HG02642 (cell line): ENCODE measurements around the gene SMIM24.
"Not testable (repeated sequence)": the region's sequence is repeated elsewhere in the genome, so short reads cannot be mapped to it uniquely, and the experiment has no call there.

Experiments used
- ATAC-seq: cut with Tn5 transposase; IDR thresholded peaks from one replicate; pipeline ENCODE4 v1.9.1; 2021; ENCODE audit warnings: mild to moderate bottlenecking; ENCODE audit not compliant: unreplicated experiment, poor library complexity

The SMIM24 gene

DNA sequence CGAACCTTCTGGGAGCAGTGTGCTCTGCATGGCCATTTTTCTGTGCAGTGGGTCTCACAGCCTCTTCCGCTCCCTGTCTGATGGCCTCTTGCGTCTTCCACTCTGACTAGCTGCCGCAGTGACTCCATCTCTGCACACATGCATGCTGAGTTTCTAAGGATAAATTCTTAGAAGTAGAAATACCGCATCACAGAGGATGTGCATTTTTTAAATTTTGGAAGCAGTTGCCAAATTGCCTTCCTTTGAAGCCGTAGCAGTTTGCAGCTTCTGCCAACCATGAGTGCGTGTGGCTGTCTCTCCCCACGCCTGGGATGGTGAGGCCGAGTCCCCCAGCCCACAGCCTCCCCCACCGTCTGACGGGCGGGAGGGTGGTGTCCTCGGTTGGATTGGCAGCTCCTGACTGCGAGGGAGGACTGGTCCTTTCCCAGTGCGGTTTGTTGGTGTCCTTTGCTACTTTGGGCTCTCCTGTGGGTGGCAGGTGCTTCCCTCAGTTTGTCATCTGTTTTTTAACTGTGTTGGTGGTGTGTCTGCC, 35.6 kb upstream of the SMIM24 start:
- ATAC-seq: no peak

DNA sequence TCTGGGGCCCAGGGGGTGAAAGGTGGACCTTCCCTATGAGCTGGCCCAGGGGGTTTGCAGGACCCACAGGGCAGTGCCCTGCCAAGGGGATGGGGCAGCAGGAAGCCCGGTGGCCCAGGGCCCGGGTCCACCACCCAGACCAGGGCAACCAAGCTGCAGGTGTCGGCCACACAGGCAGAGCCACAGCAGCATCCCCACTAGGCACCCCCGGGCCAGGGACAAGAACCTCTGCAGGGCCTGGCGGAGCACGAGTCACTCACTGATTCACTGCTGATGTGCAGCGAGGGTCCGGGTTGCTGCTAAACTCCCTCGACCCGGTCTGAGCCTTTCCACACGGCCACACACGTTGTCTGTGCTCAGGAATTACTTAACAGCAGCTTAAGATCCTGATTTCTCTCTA, 34.6 kb upstream of the SMIM24 start:
- no peak for ATAC-seq

DNA sequence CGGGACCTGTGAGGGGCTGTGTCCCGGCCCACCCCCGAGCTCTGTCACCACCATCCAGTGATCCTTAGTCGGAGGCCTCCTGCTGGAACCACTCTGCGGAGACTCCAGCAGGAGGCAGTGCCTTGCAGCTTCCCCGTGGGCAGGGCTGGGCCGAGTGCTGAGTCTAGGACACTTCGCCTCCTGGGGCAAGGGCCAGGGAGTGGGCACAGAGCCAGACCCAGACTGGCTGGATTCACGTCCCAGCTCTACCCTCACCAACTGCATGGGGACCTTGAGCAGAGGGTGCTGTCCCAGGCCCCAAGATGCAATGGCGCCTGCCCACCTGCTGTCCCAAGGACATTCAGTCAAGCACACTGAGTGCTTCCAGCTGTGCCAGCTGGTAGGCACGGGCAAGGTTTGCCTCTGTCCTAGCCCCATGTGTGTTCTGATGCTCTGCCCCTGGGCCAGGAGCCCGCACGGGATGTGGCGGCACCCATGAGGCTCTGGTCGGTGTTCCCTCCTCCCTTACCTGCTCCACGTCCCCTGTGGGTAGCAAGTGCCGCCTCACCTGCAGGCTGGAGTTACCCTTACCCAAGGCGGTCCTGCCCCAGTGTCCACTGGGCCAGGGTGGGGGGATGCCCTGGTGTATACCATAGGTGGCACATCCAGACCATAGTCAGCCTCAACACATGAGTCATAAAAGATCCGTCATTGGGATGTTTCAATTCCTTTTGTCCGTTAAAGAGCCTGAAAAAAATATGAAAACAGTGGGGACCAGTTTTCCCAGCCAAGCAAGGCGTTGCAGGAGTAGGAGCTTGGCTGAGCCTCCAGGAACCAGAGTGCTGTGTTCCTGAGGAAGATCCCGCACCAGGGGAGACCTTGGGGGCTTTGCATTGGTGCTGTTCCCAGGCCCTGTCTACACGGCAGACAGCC, 33.2 kb upstream of the SMIM24 start:
- ATAC-seq: no peak

DNA sequence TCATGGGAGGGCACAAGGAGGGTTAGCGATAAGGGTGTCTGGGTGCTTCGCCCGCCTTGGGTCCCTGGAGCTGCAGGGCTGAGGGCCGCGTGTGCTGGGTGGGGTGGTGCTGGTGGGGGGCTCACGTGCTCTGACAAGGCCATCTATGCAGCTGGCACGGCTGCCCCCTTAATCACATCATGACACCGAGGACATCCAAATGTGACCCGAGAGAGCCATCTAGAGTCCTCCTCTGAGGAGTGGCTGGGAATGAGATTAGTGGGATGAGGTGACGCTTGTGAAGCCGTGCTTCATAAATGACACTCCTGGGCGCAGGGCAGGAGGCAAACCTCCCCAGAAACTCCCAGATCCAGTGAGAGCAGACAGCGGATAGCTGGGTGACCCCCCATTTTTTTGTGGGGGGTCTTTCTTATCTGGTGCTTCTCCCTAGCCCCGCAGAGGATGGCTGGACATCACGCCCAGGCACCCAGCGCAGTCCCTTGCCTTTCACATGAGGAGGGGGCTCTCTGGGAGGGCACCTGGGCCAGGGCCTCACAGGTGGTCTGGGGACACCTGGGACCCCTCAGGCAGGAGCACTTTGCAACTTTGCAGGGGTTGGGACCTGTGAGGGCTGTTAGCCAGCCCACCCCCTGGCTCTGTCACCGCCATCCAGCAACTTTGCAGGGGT, 32.4 kb upstream of the SMIM24 start:
- ATAC-seq: no peak

DNA sequence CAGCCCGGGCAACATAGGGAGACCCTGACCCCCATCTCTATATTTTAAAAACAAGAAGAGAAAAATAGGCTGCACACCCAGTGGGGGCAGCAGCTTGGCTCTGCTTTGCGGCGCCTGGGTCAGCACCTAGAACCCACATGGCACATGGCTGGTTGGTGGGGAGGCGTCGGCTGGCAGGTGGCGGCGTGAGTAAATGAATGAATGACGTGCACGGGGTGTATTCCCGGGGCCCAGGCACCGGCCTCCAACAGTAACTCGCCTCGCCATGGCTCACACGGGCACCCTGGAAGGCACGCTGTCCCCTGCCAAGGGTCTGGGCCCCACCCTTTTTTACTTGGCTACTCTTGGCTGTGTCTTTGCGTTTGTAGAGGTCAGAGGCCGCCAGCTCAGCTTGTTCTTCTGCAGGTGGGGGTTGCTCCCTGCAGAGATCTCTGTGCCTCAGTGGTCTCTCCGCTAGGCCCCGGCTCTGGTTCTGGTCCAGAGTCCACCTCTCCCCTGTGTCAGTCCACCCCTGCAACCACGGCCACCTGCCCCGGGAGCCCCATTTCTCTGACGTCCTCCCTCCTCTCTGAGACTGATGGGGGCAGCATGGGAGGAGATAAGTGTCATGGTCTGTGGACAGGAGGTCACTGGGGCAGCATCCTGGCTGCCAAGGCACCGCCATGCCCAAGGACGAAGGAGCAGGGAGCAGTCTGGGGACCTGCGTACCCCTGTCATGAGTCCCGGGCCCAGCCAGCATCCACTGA, 31.4 kb upstream of the SMIM24 start:
- ATAC-seq: no peak

DNA sequence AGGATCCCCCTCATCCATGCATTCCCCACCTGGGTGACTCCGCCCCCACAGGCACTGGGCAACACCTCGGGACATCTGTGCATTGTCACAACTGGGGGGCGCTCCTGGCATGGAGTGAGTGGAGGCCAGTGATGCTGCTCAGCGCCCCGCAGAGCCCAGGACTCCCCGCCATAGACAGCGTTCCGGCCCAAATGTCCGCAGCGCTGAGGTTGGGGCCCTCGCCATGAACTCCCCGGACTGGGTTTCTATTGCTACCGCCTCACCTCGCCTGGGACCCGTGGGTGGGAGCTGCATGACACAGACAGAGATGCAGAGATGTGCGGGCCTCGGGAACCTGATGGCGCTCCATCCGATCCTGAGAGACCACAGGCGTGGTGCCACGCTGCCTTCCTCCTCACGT, 30.4 kb upstream of the SMIM24 start:
- no peak for ATAC-seq

DNA sequence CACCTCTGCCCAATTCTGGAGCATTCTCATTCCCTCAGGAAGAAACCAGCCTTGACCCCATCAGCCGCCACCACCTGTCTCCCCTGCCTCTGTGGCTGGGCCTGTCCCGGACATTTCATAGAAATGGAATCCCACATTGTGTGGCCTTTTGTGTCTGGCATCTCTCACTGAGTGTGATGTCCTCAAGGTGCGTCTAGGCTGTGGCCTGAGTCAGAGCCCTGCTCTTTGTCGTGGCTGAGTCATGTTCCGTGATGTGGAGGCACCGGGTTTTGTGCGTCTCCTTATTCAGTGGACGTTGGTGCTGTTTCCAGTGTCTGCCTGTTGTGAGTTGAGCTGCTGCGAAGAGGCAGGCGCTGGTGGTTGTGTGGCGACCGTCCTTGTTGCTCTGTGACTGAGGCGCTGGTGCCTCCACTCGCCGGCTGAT, 29.3 kb upstream of the SMIM24 start:
- no peak for ATAC-seq

DNA sequence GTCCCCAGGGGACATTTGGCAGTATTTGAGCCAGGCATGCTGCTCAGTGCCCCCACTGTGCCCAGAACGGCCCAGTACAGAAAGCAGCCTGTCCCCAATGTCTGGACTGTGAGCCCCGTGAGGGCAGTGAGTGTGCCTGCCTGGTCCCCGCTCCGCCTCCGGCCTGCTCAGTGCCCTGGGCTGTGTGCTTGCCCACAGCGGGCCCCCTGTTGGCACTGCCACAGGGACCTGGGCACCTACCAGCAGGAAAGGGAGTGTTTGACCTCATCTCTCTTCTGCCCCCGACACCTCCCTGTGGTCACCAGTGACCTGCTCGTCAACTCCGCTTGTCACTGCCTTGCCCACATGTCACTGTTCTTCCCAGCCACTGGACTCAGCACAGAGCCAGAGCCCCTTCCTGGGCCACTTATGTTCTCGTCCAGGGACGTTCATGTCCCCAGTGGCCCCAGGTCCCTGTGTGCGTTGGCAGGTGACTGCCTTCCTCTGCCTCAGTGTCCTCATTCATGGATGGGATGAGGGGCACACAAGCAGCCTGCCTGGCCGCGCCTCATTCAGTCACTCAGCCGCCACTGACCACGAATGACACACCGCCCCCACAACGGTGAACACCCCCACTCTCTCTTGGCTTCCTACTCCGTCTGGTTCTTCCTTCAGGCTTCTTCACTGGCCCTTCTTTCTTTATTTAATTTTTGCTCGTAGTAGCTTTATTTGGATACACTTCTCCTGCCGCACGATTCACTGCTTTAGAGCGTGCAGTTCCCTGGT, 28.6 kb upstream of the SMIM24 start:
- ATAC-seq: no peak

DNA sequence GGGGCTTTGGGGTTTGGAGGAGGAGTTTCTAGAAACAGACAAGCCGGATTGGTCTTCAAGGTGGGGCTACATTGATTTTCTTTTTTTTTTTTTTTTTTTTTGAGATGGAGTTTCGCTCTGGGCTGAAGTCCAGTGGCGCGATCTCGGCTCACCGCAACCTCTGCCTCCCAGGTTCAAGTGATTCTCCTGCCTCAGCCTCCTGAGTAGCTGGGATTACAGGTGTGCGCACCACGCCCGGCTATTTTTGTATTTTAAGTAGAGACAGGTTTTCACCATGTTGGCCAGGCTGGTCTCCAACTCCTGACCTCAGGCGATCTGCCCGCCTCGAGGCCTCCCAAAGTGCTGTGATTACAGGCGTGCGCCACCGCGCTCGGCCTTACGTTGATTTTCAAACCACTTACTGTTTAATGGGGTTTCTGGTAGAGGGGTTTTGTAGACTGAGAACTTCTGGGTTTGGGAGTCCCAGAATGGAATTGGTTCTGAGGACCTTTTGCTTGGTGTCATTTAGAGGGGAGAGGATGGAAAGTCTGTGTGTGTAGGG, 27.9 kb upstream of the SMIM24 start:
- ATAC-seq: not testable (repeated sequence)

DNA sequence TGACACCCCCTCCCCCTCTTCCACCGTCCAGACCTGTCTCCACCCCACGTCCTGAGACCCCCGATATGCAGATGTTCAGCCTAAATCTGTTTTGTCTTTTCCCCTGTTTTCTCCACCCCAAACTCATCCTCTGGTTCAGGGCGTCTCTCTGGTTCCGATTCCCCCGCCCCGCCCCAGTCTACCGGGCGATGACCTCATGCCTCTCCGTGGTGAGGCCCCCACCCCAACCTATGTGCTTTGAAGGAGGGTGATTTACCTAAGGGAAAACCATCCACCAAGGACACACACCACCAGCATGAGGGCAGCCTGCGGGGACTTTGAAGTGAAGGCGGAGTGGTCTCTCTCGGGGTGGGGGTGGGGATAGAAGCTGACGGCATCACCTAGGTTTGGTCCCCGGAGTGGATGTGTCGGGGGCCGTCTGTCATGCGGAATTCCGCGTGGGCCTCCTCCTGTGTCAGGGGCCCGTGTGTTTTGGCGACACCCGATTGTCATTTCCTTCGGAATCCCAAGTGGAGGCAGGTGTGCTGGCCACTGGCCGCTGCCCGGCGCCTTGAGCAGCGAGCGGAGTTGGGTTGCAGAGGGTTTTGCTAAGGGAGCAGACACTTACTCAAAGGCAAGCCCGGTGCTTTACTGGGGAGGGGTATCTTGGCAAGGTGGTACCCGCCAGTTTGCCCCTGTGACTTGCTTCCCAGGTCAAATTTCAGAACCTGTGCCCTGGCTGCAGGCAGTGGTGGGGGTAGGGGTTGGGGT, 27.2 kb upstream of the SMIM24 start:
- ATAC-seq: no peak

DNA sequence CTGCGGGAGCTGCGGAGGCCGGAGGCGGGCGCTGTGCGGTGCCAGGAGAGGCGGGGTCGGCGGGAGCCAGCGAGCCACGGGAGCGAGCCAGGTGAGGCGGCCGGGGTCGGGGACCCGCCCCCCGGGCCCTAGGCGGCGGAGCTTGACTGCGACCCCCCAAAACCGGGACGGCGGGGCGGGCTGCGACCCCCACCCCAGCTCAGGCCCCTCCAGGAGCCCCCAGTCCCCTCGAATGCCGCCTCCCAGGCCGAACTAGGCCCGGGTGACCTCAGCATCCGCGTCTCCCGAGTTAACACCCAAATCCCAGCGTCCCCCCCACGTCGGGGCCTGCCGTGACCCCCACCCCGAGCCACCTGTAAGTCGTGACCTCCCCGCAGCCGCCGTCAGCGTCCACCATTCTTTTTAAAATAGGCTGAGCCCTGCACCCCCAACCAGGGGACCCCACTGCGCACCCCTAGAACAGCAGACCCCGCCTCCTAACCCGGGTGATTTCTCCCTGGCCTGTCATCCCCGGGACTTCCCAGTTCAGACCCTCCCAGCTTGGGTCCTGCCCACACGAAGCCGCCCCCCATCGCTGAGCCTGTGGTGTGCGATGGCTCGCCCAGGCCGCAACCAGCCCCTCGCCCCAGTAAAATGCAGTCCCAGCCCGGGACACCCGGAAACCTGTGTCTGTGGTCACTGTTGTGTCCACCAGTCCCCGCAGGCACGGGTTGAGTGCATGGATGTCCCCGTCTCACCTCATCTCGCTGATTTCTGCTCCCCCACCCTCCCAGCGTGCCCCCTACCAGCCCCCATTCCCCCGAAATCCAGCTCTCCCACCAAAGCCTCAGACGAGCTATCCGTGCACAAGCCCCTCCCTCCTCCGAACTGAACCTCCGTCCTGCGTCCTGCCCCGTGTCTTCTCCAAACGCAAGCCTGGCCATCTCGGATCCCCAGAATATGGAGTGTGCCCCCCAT, 26.3 kb upstream of the SMIM24 start:
- ATAC-seq: peak; percentile 11

DNA sequence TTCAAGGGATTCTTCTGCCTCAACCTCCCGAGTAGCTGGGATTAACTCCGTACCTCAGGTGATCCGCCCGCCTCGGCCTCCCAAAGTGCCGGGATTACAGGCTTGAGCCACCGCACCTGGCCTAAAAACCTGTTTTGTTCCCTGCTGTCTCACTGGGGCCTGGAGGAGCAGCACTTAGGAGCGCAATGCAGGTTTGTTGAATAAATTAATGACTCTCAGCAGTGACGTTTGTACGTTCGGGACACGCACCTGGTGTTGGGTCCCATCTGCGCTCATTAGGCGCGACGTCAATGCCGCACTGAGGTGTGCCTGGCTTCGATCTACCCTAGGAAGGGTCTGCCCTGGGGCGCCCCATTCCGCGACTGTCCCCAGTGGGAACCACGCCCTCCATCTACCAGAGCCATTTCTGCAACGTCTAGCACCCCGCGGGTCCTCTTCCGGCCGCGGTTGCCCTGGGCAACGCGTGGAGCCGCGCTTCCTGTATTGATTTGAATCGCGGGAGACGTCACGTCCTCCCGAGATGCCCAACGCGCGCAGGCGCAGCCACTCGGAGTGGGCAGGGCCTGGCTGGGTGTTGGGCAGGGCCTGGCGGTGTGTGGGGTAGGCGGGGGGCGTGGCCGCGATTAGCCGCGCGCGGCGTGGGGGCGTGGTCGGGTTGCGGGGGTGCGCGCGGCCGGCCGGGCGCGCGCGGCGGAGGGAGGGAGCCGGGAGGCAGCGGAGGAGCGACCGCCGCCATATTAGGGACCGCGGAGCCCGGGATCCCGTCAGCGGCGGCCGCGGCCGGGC, 25.5 kb upstream of the SMIM24 start, which contains the start of gene FZR1:
Gene FZR1, plus strand, starts transcription at position 714 of the 786 bp plus-strand sequence. CDS start 16,679 bp downstream, outside the sequence.
- peak; percentile 87 for ATAC-seq

DNA sequence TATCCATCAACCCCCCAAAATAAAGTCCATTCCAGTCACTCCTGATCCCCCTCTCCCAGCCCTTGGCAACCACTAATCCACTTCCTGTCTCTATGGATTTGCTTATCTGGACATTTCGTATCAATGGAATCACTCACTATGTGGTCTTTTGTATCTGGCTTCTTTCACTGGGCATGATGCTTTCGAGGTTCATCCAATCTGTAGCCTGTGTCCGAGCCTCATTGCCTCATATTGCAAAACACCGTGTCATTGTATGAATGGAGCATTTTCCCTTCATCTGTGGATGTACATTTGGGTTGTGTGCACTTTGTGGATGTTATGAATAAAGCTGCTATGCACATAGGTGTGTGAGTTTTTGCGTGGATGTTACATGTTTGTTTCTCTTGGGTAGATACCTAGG, 24.4 kb upstream of the SMIM24 start:
- ATAC-seq: no peak

DNA sequence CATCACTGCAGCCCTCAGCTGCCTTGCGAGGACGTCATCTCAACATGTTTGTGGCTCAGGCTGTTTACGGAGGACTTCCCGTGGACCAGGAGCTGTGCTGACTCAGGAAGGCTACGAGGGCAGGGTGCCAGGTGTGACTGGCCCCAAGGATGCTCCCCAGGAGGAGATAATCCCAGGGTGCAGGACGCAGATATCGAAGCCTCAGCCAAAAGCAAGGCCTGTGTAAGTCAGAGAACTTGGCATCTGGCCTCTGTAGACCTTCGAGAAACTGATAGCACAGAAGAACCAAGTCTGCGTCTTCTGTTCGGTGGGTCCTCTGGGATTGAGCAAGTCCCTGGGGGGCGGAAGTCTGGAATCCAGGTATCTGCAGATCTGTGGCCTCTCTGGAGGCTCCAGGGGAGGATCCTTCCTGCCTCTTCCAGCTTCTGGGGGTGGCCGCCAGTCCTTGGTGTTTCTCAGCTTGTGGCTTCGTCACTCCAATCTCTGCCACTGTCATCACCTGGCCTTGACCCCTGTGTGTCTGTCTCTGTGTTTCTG, 22.8 kb upstream of the SMIM24 start:
- no peak for ATAC-seq

DNA sequence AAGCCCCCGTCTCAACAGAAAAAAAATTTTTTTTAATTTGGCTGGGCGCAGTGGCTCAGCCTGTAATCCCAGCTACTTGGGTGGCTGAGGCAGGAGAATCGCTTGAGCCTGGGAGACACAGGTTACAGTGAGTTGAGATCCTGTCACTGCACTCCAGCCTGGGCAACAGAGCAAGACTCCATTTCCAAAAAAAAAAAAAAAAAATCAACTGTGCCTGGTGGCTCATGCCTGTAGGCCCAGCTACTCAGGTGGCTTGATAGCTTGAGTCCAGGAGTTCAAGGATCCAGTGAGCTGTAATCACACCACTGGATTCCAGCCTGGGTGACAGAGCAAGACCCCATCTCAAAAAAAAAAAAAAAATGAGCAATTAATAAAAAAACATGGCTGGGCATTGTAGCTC, 21.5 kb upstream of the SMIM24 start:
- no peak for ATAC-seq

DNA sequence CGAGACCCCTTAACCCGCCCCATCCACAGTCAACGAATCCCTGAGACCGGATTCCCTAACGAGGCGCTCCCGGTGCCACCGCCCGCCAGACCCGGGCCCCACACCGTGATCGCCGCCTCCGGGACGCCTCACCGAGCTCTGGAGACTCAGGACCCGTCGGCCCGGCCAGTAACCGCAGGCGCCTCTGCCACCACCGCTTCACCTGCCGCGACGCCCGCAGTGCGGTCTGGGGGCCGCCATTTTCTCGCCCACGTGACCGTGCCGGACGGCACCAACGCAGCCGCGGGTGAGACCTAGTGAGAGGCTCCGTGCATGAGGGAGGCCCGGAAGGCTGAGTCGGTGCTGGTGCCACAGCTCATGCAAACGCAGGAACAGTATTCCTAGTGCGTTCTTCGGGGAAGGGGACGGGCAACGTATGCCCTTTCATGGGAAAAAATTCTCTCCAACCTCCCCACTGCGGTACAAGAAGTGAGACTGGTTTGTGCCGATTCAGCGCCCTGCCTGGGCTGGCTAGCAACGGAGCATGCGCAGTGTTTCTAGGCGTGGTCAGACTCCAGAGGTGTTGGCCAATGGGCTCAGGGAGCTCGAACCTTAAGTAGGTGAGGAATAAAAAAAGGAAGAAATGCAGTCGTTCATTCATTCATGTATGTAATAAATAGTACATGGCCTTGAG, 20.2 kb upstream of the SMIM24 start, which contains the start of gene DOHH:
Gene DOHH, minus strand, starts transcription at position 246 of the 673 bp plus-strand sequence. CDS start 3,860 bp downstream, outside the sequence.
- ATAC-seq: peak; percentile 89
